Loucy (cell line): ENCODE results near the gene MANSC1.

ENCODE experiments used
- CTCF ChIP-seq: fragments of 200-600 bp; sonication (generic); conservative IDR thresholded peaks from 2 replicates; pipeline ENCODE4 v1.5.1; 2014; ENCODE audit warnings: mild to moderate bottlenecking, antibody characterized with exemption, low read length
- EZH2phosphoT487 ChIP-seq: fragments of 200-600 bp; IDR thresholded peaks from 2 replicates; pipeline ENCODE4 v1.6.1; 2018; ENCODE audit warnings: antibody characterized with exemption, mild to moderate bottlenecking, moderate library complexity, borderline replicate concordance

- no peak for TF ChIP-seq CTCF
- no peak for TF ChIP-seq EZH2phosphoT487
These were observed 34.2 kb downstream of the MANSC1 start for GRCh38 chr12:12315838-12316237.
